GM23338 (cell line): ENCODE data around the gene PSMD6. TPM values are rescaled to one million over a fixed set of nuclear protein-coding genes. Genes with fewer than 3 reads are reported as not detected.

Experiments
- ATAC-seq: fragments of 200-7000 bp; cut with Tn5 transposase; 3 replicates; pipeline ENCODE4 v1.9.1; 2020
- DNase-seq: peaks from one replicate; pipeline ENCODE4 v3.0.0-alpha.2; 2015; ENCODE audit warnings: low spot score
- H2AFZ ChIP-seq: fragments of 200-600 bp; sonication (generic); 2 replicates; pipeline ENCODE4 v1.8.0; 2016; ENCODE audit warnings: antibody characterized with exemption, mild to moderate bottlenecking, moderate library complexity
- H3F3A ChIP-seq: fragments of 200-600 bp; sonication (generic); replicated peaks from 2 replicates; pipeline ENCODE4 v1.8.0; 2017; ENCODE audit warnings: antibody characterized with exemption, mixed run types, low read depth
- H3K27ac ChIP-seq: fragments of 200-600 bp; sonication (generic); 2 replicates; pipeline ENCODE4 v1.6.1; 2016; ENCODE audit warnings: low read depth
- H3K27me3 ChIP-seq: fragments of 200-600 bp; sonication (generic); 2 replicates; pipeline ENCODE4 v1.8.0; 2016; ENCODE audit warnings: mild to moderate bottlenecking, mixed run types, moderate library complexity; ENCODE audit not compliant: insufficient read depth
- H3K36me3 ChIP-seq: fragments of 200-600 bp; sonication (generic); 2 replicates; pipeline ENCODE4 v1.8.0; 2016; ENCODE audit warnings: mild to moderate bottlenecking; ENCODE audit not compliant: insufficient read depth
- H3K4me1 ChIP-seq: fragments of 200-600 bp; sonication (generic); 2 replicates; pipeline ENCODE4 v1.8.0; 2016; ENCODE audit warnings: mild to moderate bottlenecking, moderate library complexity; ENCODE audit not compliant: insufficient read depth
- H3K4me2 ChIP-seq: fragments of 200-600 bp; sonication (generic); 2 replicates; pipeline ENCODE4 v1.7.1; 2017; ENCODE audit warnings: mixed run types
- H3K4me3 ChIP-seq: fragments of 200-600 bp; sonication (generic); 2 replicates; pipeline ENCODE4 v1.6.1; 2016; ENCODE audit warnings: mixed run types
- H3K79me2 ChIP-seq: fragments of 200-600 bp; sonication (generic); replicated peaks from 2 replicates; pipeline ENCODE4 v1.8.0; 2017; ENCODE audit warnings: mild to moderate bottlenecking; ENCODE audit not compliant: insufficient read depth
- H3K9me2 ChIP-seq: fragments of 200-600 bp; sonication (generic); 2 replicates; pipeline ENCODE4 v1.8.0; 2017; ENCODE audit not compliant: insufficient read depth
- H4K20me1 ChIP-seq: fragments of 200-600 bp; sonication (generic); replicated peaks from 2 replicates; pipeline ENCODE4 v1.8.0; 2017; ENCODE audit warnings: mild to moderate bottlenecking; ENCODE audit not compliant: insufficient read depth
- H3K27ac Mint-ChIP-seq: 2 replicates; pipeline ENCODE4 v1.8.0; 2020; ENCODE audit warnings: inconsistent platforms, mild to moderate bottlenecking, moderate library complexity, mixed read lengths
- H3K27me3 Mint-ChIP-seq: 3 replicates; pipeline ENCODE4 v1.8.0; 2022; ENCODE audit warnings: low read depth, mild to moderate bottlenecking, moderate library complexity, mixed read lengths, inconsistent platforms; ENCODE audit not compliant: insufficient read depth, poor library complexity
- H3K36me3 Mint-ChIP-seq: 3 replicates; pipeline ENCODE4 v1.8.0; 2021; ENCODE audit warnings: low read depth, mild to moderate bottlenecking, inconsistent platforms, moderate library complexity, mixed read lengths
- H3K4me1 Mint-ChIP-seq: 3 replicates; pipeline ENCODE4 v1.8.0; 2020; ENCODE audit warnings: mild to moderate bottlenecking, inconsistent platforms, mixed read lengths
- H3K4me3 Mint-ChIP-seq: 3 replicates; pipeline ENCODE4 v1.8.0; 2021; ENCODE audit warnings: moderate library complexity, mild to moderate bottlenecking, inconsistent platforms, mixed read lengths
- H3K9me3 Mint-ChIP-seq: 3 replicates; pipeline ENCODE4 v1.8.0; 2020; ENCODE audit warnings: moderate library complexity, mild to moderate bottlenecking, inconsistent platforms, mixed read lengths
- CREB1 ChIP-seq: fragments of 250-450 bp; sonication (Bioruptor Pico); IDR thresholded peaks from 2 replicates; pipeline ENCODE4 v1.5.0; 2020; ENCODE audit warnings: low read depth, mild to moderate bottlenecking, moderate library complexity
- EZH2 ChIP-seq: fragments of 200-600 bp; sonication (generic); IDR thresholded peaks from one replicate; pipeline ENCODE4 v1.8.0; 2017; ENCODE audit warnings: antibody characterized with exemption, mild to moderate bottlenecking, low read depth; ENCODE audit not compliant: unreplicated experiment
- EZH2phosphoT487 ChIP-seq: fragments of 200-600 bp; sonication (generic); IDR thresholded peaks from one replicate; pipeline ENCODE4 v1.8.1; 2018; ENCODE audit warnings: antibody characterized with exemption; ENCODE audit not compliant: unreplicated experiment
- JUNB ChIP-seq: IDR thresholded peaks from one replicate; pipeline ENCODE4 v1.6.1; 2016; ENCODE audit warnings: antibody characterized with exemption; ENCODE audit not compliant: unreplicated experiment
- NANOG ChIP-seq: IDR thresholded peaks from 2 replicates; pipeline ENCODE4 v1.6.1; 2016; ENCODE audit warnings: antibody characterized with exemption, borderline replicate concordance
- POLR2AphosphoS5 ChIP-seq: IDR thresholded peaks from 2 replicates; pipeline ENCODE4 v1.6.1; 2016; ENCODE audit warnings: antibody characterized with exemption, low read depth
- STAT1 ChIP-seq: IDR thresholded peaks from one replicate; pipeline ENCODE4 v1.6.1; 2016; ENCODE audit warnings: antibody characterized with exemption; ENCODE audit not compliant: unreplicated experiment
- ZNF114 ChIP-seq: fragments of 250-450 bp; sonication (Bioruptor Pico); IDR thresholded peaks from 2 replicates; pipeline ENCODE4 v1.5.0; 2020; ENCODE audit warnings: mild to moderate bottlenecking, moderate library complexity
- ZNF331 ChIP-seq: fragments of 250-450 bp; sonication (Bioruptor Pico); IDR thresholded peaks from 2 replicates; pipeline ENCODE4 v1.5.0; 2020; ENCODE audit warnings: low read depth, mild to moderate bottlenecking, moderate library complexity
- polyA plus RNA-seq: library from polyadenylated mRNA; unstranded; fragments of >200 nt; fragmentation: Nextera tagmentation; extraction: Ambion mirVana; gene quantifications from 2 replicates; pipeline ENCODE4 v1.2.1, GENCODE V29; 2016
- total RNA-seq: library from RNA; depleted of rRNA; stranded (reverse); fragments of >200 nt; shearing (Covaris generic); gene quantifications from 2 replicates; pipeline ENCODE4 v1.2.3, GENCODE V29; 2014
- TF ChIP-seq, protein P1 (sequence below): IDR thresholded peaks from 2 replicates; pipeline ENCODE4 v1.6.1; 2016; ENCODE audit warnings: antibody characterized with exemption
- TF ChIP-seq, protein P2 (sequence below): fragments of 250-450 bp; sonication (Bioruptor Pico); IDR thresholded peaks from 2 replicates; pipeline ENCODE4 v1.5.0; 2020; ENCODE audit warnings: mild to moderate bottlenecking, moderate library complexity
- TF ChIP-seq, protein P3 (sequence below), 2 experiments: fragments of 200-600 bp in 1 of 2; sonication (generic) in 1 of 2; conservative IDR thresholded peaks; 2 replicates each; pipeline versions ENCODE4 v1.5.1 to v1.6.1; 2016 to 2017; ENCODE audit warnings: antibody characterized with exemption in 2 of 2, low read depth in 2 of 2, mild to moderate bottlenecking in 2 of 2, moderate library complexity in 1 of 2
- TF ChIP-seq, protein P4 (sequence below): IDR thresholded peaks from one replicate; pipeline ENCODE4 v1.6.1; 2018; ENCODE audit warnings: antibody characterized with exemption; ENCODE audit not compliant: unreplicated experiment

PSMD6 gene
- total and polyA plus RNA-seq, 2 experiments from 2014 or later = 98.1 to 205 TPM

DNA sequence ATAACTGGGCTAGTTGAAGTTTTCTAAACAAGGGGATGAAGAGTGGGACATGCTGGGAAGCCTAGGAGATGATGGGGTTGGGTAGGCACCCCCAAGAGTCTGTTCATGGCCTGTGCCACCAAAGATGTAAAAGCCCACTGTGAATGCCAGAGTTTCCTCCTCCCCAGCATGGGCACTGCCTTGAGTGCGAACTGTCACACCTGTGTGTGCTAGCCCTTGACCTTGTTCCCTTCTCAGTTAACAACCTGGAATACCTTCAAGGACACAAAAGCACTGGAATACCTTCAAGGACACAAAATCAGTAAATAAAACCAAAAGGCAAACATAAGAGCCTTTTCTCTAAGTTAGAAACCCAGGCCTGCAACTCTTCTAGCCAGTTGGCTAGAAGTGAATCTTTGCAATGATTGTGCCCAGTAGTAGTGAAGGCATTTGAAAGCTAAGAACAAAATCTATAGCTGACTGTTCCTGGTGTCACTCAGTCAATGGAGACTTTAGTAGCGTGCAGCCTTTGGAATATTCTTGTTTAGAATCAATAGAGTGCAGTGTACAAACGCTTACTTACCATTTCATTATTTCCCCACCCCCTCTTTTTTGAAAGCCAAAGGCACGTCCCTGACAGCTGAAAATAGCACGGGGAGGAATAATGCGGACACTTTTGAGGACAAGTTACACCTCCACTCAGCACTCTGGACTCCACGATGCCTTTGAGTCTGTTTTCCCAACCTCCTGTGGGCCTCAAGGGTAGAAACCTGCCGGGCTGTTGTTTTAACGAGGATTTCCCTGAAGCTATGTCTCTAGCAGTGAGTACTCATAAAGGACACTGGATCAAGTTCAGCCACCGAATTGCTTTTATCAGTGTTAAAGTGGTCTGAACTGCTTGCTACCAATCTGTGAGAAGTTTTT is 24.2 kb downstream of the PSMD6 start:
- TF ChIP-seq EZH2phosphoT487 (no peak), POLR2AphosphoS5 (no peak), EZH2 (no peak), JUNB (no peak), ZNF331 (CRISPR knock-in tag) (no peak), STAT1 (no peak), NANOG (no peak), ZNF114 (CRISPR knock-in tag) (no peak), CREB1 (CRISPR knock-in tag) (no peak)
- TF ChIP-seq, protein P1, sequence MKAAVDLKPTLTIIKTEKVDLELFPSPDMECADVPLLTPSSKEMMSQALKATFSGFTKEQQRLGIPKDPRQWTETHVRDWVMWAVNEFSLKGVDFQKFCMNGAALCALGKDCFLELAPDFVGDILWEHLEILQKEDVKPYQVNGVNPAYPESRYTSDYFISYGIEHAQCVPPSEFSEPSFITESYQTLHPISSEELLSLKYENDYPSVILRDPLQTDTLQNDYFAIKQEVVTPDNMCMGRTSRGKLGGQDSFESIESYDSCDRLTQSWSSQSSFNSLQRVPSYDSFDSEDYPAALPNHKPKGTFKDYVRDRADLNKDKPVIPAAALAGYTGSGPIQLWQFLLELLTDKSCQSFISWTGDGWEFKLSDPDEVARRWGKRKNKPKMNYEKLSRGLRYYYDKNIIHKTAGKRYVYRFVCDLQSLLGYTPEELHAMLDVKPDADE = no peak
- TF ChIP-seq, protein P2, sequence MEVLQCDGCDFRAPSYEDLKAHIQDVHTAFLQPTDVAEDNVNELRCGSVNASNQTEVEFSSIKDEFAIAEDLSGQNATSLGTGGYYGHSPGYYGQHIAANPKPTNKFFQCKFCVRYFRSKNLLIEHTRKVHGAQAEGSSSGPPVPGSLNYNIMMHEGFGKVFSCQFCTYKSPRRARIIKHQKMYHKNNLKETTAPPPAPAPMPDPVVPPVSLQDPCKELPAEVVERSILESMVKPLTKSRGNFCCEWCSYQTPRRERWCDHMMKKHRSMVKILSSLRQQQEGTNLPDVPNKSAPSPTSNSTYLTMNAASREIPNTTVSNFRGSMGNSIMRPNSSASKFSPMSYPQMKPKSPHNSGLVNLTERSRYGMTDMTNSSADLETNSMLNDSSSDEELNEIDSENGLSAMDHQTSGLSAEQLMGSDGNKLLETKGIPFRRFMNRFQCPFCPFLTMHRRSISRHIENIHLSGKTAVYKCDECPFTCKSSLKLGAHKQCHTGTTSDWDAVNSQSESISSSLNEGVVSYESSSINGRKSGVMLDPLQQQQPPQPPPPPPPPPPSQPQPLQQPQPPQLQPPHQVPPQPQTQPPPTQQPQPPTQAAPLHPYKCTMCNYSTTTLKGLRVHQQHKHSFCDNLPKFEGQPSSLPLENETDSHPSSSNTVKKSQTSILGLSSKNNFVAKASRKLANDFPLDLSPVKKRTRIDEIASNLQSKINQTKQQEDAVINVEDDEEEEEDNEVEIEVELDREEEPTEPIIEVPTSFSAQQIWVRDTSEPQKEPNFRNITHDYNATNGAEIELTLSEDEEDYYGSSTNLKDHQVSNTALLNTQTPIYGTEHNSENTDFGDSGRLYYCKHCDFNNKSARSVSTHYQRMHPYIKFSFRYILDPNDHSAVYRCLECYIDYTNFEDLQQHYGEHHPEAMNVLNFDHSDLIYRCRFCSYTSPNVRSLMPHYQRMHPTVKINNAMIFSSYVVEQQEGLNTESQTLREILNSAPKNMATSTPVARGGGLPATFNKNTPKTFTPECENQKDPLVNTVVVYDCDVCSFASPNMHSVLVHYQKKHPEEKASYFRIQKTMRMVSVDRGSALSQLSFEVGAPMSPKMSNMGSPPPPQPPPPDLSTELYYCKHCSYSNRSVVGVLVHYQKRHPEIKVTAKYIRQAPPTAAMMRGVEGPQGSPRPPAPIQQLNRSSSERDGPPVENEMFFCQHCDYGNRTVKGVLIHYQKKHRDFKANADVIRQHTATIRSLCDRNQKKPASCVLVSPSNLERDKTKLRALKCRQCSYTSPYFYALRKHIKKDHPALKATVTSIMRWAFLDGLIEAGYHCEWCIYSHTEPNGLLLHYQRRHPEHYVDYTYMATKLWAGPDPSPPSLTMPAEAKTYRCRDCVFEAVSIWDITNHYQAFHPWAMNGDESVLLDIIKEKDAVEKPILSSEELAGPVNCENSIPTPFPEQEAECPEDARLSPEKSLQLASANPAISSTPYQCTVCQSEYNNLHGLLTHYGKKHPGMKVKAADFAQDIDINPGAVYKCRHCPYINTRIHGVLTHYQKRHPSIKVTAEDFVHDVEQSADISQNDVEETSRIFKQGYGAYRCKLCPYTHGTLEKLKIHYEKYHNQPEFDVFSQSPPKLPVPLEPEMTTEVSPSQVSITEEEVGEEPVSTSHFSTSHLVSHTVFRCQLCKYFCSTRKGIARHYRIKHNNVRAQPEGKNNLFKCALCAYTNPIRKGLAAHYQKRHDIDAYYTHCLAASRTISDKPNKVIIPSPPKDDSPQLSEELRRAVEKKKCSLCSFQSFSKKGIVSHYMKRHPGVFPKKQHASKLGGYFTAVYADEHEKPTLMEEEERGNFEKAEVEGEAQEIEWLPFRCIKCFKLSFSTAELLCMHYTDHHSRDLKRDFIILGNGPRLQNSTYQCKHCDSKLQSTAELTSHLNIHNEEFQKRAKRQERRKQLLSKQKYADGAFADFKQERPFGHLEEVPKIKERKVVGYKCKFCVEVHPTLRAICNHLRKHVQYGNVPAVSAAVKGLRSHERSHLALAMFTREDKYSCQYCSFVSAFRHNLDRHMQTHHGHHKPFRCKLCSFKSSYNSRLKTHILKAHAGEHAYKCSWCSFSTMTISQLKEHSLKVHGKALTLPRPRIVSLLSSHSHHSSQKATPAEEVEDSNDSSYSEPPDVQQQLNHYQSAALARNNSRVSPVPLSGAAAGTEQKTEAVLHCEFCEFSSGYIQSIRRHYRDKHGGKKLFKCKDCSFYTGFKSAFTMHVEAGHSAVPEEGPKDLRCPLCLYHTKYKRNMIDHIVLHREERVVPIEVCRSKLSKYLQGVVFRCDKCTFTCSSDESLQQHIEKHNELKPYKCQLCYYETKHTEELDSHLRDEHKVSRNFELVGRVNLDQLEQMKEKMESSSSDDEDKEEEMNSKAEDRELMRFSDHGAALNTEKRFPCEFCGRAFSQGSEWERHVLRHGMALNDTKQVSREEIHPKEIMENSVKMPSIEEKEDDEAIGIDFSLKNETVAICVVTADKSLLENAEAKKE = no peak
- TF ChIP-seq, protein P3, sequence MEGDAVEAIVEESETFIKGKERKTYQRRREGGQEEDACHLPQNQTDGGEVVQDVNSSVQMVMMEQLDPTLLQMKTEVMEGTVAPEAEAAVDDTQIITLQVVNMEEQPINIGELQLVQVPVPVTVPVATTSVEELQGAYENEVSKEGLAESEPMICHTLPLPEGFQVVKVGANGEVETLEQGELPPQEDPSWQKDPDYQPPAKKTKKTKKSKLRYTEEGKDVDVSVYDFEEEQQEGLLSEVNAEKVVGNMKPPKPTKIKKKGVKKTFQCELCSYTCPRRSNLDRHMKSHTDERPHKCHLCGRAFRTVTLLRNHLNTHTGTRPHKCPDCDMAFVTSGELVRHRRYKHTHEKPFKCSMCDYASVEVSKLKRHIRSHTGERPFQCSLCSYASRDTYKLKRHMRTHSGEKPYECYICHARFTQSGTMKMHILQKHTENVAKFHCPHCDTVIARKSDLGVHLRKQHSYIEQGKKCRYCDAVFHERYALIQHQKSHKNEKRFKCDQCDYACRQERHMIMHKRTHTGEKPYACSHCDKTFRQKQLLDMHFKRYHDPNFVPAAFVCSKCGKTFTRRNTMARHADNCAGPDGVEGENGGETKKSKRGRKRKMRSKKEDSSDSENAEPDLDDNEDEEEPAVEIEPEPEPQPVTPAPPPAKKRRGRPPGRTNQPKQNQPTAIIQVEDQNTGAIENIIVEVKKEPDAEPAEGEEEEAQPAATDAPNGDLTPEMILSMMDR (conservative IDR thresholded peaks at IDR 0.05; ENCODE audit: low read depth in 2 of 2) = no peak
- TF ChIP-seq, protein P4, sequence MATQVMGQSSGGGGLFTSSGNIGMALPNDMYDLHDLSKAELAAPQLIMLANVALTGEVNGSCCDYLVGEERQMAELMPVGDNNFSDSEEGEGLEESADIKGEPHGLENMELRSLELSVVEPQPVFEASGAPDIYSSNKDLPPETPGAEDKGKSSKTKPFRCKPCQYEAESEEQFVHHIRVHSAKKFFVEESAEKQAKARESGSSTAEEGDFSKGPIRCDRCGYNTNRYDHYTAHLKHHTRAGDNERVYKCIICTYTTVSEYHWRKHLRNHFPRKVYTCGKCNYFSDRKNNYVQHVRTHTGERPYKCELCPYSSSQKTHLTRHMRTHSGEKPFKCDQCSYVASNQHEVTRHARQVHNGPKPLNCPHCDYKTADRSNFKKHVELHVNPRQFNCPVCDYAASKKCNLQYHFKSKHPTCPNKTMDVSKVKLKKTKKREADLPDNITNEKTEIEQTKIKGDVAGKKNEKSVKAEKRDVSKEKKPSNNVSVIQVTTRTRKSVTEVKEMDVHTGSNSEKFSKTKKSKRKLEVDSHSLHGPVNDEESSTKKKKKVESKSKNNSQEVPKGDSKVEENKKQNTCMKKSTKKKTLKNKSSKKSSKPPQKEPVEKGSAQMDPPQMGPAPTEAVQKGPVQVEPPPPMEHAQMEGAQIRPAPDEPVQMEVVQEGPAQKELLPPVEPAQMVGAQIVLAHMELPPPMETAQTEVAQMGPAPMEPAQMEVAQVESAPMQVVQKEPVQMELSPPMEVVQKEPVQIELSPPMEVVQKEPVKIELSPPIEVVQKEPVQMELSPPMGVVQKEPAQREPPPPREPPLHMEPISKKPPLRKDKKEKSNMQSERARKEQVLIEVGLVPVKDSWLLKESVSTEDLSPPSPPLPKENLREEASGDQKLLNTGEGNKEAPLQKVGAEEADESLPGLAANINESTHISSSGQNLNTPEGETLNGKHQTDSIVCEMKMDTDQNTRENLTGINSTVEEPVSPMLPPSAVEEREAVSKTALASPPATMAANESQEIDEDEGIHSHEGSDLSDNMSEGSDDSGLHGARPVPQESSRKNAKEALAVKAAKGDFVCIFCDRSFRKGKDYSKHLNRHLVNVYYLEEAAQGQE = no peak
- H4K20me1 ChIP-seq = no peaks in the 10 kb centered on the region
- peak; percentile 68 for ATAC-seq
- Mint-ChIP-seq H3K9me3 (no peaks in the 10 kb centered on the region), H3K4me1 (peaks cover 24% of the 10 kb centered on the region), H3K27me3 (no peaks in the 10 kb centered on the region), H3K36me3 (peaks cover 28% of the 10 kb centered on the region), H3K27ac (peak overlapping the region; percentile 66), H3K4me3 (no peak overlapping the region)
- peak overlapping the region; percentile 64 for H3K27ac ChIP-seq
- peaks cover 20% of the 10 kb centered on the region for H3K4me1 ChIP-seq
- peak; percentile 17 for DNase-seq
- H3K36me3 ChIP-seq = peaks cover 7% of the 10 kb centered on the region; the same call in 1 of the 2 replicates
- no peak overlapping the region for H3K4me2 ChIP-seq
- no peak overlapping the region for H3K4me3 ChIP-seq
- H2AFZ ChIP-seq = no peak overlapping the region
- H3K27me3 ChIP-seq = no peaks in the 10 kb centered on the region
- no peaks in the 10 kb centered on the region for H3K79me2 ChIP-seq
- no peaks in the 10 kb centered on the region for H3K9me2 ChIP-seq
- H3F3A ChIP-seq = no peaks in the 10 kb centered on the region
